Gastroesophageal sphincter (tissue), 3 donors: ENCODE measurements around the gene SPINK2.

ENCODE experiments used
- CTCF ChIP-seq, 4 experiments: fragments of 200-600 bp in 2 of 4; fragments of 450-650 bp in 2 of 4; sonication (generic) in 1 of 4; IDR thresholded peaks; one replicate each; pipeline ENCODE4 v1.5.1; 2017 to 2019; ENCODE audit warnings: antibody characterized with exemption in 4 of 4, mild to moderate bottlenecking in 2 of 4, moderate library complexity in 2 of 4
- POLR2A ChIP-seq, 2 donors: fragments of 450-650 bp; IDR thresholded peaks; one replicate each; pipeline ENCODE4 v1.6.1; 2017; ENCODE audit warnings: antibody characterized with exemption in 2 of 2, mild to moderate bottlenecking in 2 of 2, moderate library complexity in 1 of 2

- no peak for TF ChIP-seq CTCF (IDR thresholded peaks at IDR 0.05)
- no peak for TF ChIP-seq POLR2A (IDR thresholded peaks at IDR 0.05)
Measured at GRCh38 chr4:56764223-56764622, 57.3 kb downstream of the SPINK2 start.
